Measurements from ENCODE around the gene ERBB4. TPM values are rescaled to one million over a fixed set of nuclear protein-coding genes. Genes with fewer than 3 reads are reported as not detected.

ERBB4 gene
- total RNA-seq, 1 experiment from 2014 or later, result 0.04 TPM

- no peak overlapping the region for H2BK5ac ChIP-seq (ENCODE audit: insufficient read length, low read length)
- Mint-ChIP-seq H3K9me3 (no peaks in the 10 kb centered on the region; a peak in 1 of 5 replicates), H3K36me3 (ENCODE audit: insufficient read depth in 1 of 3, low read depth in 3 of 3) (no peaks in the 10 kb centered on the region), H3K4me3 (no peak overlapping the region), H3K4me1 (no peaks in the 10 kb centered on the region), H3K27me3 (ENCODE audit: low read depth) (no peaks in the 10 kb centered on the region), H3K27ac (no peak overlapping the region)
- H3K23me2 ChIP-seq (ENCODE audit: insufficient read length, low read depth, low read length, poor library complexity, severe bottlenecking), result no peaks in the 10 kb centered on the region
- H4K5ac ChIP-seq (ENCODE audit: insufficient read length, low read depth, low read length), result no peak overlapping the region
- DNase-seq, result no peak
- no peak overlapping the region for H2AK5ac ChIP-seq (ENCODE audit: insufficient read length, low read length)
- H3K27ac ChIP-seq (ENCODE audit: insufficient read length, low read depth, low read length), result no peak overlapping the region
- H3K4me2 ChIP-seq (ENCODE audit: insufficient read depth, insufficient read length, low read length), result no peak overlapping the region
- H3T11ph ChIP-seq (ENCODE audit: low read length), result no peak overlapping the region
- no peak overlapping the region for H2BK15ac ChIP-seq (ENCODE audit: low read depth, low read length)
- H3K14ac ChIP-seq (ENCODE audit: insufficient read depth, low read length), result no peak overlapping the region
- no peaks in the 10 kb centered on the region for H4K20me1 ChIP-seq (ENCODE audit: control insufficient read depth, insufficient read depth, insufficient read length)
- no peak overlapping the region for H3K9ac ChIP-seq (ENCODE audit: extremely low read depth, insufficient read length, low read length)
- H3K79me1 ChIP-seq (ENCODE audit: insufficient read depth, low read depth, low read length, poor library complexity, severe bottlenecking), result no peaks in the 10 kb centered on the region
- H3K27me3 ChIP-seq (ENCODE audit: insufficient read depth, low read length), result no peaks in the 10 kb centered on the region
- no peak overlapping the region for H4K91ac ChIP-seq (ENCODE audit: insufficient read length, low read depth, low read length)
- H3K23ac ChIP-seq (ENCODE audit: insufficient read length, low read depth, low read length), result no peak overlapping the region
- no peak overlapping the region for H2AFZ ChIP-seq (ENCODE audit: low read length)
- H4K8ac ChIP-seq (replicated peaks; ENCODE audit: insufficient read length, low read depth, low read length), result no peak overlapping the region
- no peak overlapping the region for H3K4ac ChIP-seq (ENCODE audit: low read depth, low read length)
- no peak overlapping the region for H2BK12ac ChIP-seq (ENCODE audit: insufficient read length, low read depth, low read length)
- H3K79me2 ChIP-seq (ENCODE audit: insufficient read depth, low read length), result no peaks in the 10 kb centered on the region
- H3K56ac ChIP-seq (ENCODE audit: insufficient read length, low read depth, low read length), result no peak overlapping the region
- no peak overlapping the region for H2BK120ac ChIP-seq (ENCODE audit: low read depth, low read length, poor library complexity, severe bottlenecking)
- TF ChIP-seq, protein P1, sequence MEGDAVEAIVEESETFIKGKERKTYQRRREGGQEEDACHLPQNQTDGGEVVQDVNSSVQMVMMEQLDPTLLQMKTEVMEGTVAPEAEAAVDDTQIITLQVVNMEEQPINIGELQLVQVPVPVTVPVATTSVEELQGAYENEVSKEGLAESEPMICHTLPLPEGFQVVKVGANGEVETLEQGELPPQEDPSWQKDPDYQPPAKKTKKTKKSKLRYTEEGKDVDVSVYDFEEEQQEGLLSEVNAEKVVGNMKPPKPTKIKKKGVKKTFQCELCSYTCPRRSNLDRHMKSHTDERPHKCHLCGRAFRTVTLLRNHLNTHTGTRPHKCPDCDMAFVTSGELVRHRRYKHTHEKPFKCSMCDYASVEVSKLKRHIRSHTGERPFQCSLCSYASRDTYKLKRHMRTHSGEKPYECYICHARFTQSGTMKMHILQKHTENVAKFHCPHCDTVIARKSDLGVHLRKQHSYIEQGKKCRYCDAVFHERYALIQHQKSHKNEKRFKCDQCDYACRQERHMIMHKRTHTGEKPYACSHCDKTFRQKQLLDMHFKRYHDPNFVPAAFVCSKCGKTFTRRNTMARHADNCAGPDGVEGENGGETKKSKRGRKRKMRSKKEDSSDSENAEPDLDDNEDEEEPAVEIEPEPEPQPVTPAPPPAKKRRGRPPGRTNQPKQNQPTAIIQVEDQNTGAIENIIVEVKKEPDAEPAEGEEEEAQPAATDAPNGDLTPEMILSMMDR (conservative IDR thresholded peaks at IDR 0.05), result no peak
- no peak overlapping the region for H3K18ac ChIP-seq (ENCODE audit: insufficient read length, low read depth, low read length)
- H2BK20ac ChIP-seq (ENCODE audit: low read depth, low read length, poor library complexity, severe bottlenecking), result no peak overlapping the region
- no peaks in the 10 kb centered on the region for H3K9me3 ChIP-seq (ENCODE audit: control insufficient read depth, low read depth, low read length)
- no peaks in the 10 kb centered on the region for H3K4me1 ChIP-seq (ENCODE audit: insufficient read depth, low read length)
These were observed 184.2 kb downstream of the ERBB4 start for GRCh38 chr2:212354382-212354781.

Data from H9 (cell line).